Measurements from ENCODE around the gene SOSTDC1.

DNA sequence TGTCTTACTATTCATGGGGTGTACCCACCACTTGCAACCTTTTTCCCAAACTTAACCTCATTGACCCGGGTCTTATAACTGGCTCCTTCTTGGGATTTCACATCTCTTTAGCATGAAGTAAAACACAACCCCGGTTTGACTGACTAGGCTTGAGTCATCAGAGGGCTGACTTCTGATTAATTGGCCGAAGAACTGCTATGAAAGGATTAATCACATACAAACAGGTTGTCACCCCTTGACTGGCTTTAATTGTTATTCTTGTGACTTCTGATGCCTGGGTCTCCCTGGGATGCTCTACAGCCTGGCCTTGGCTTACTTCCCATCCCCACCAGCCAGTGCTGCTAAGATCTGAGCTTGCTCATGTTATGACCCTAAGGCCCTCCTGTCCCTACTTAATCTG, 35.4 kb downstream of the SOSTDC1 start:
- no peak for TF ChIP-seq YY1 (IDR thresholded peaks at IDR 0.05; ENCODE audit: extremely low read depth, insufficient replicate concordance, low read depth, low read length)
- TF ChIP-seq, protein P1, sequence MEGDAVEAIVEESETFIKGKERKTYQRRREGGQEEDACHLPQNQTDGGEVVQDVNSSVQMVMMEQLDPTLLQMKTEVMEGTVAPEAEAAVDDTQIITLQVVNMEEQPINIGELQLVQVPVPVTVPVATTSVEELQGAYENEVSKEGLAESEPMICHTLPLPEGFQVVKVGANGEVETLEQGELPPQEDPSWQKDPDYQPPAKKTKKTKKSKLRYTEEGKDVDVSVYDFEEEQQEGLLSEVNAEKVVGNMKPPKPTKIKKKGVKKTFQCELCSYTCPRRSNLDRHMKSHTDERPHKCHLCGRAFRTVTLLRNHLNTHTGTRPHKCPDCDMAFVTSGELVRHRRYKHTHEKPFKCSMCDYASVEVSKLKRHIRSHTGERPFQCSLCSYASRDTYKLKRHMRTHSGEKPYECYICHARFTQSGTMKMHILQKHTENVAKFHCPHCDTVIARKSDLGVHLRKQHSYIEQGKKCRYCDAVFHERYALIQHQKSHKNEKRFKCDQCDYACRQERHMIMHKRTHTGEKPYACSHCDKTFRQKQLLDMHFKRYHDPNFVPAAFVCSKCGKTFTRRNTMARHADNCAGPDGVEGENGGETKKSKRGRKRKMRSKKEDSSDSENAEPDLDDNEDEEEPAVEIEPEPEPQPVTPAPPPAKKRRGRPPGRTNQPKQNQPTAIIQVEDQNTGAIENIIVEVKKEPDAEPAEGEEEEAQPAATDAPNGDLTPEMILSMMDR (IDR thresholded peaks at IDR 0.05 in 2 of 3, conservative IDR thresholded peaks at IDR 0.05 in 1 of 3; ENCODE audit: borderline replicate concordance in 1 of 3, insufficient read depth in 1 of 3, low read depth in 2 of 3, low read length in 2 of 3) = no peak
- TF ChIP-seq POLR2A (IDR thresholded peaks at IDR 0.05; ENCODE audit: borderline replicate concordance, extremely low read depth, insufficient read depth, insufficient read length) = no peak
- TF ChIP-seq SIN3A (IDR thresholded peaks at IDR 0.05; ENCODE audit: low read depth) = no peak
- TF ChIP-seq, protein P2, sequence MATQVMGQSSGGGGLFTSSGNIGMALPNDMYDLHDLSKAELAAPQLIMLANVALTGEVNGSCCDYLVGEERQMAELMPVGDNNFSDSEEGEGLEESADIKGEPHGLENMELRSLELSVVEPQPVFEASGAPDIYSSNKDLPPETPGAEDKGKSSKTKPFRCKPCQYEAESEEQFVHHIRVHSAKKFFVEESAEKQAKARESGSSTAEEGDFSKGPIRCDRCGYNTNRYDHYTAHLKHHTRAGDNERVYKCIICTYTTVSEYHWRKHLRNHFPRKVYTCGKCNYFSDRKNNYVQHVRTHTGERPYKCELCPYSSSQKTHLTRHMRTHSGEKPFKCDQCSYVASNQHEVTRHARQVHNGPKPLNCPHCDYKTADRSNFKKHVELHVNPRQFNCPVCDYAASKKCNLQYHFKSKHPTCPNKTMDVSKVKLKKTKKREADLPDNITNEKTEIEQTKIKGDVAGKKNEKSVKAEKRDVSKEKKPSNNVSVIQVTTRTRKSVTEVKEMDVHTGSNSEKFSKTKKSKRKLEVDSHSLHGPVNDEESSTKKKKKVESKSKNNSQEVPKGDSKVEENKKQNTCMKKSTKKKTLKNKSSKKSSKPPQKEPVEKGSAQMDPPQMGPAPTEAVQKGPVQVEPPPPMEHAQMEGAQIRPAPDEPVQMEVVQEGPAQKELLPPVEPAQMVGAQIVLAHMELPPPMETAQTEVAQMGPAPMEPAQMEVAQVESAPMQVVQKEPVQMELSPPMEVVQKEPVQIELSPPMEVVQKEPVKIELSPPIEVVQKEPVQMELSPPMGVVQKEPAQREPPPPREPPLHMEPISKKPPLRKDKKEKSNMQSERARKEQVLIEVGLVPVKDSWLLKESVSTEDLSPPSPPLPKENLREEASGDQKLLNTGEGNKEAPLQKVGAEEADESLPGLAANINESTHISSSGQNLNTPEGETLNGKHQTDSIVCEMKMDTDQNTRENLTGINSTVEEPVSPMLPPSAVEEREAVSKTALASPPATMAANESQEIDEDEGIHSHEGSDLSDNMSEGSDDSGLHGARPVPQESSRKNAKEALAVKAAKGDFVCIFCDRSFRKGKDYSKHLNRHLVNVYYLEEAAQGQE (IDR thresholded peaks at IDR 0.05; ENCODE audit: low read depth) = no peak
- TF ChIP-seq EZH2 (IDR thresholded peaks at IDR 0.05) = no peak
